Measurements from ENCODE around the gene ARVCF.
A peak's percentile ranks its signal among the peaks of the same experiment; 100 is the strongest.

ARVCF gene

GRCh38 chr22:19997561-19998231 is 18.9 kb downstream of the ARVCF start:
- DNase-seq: no peak

- no peak for DNase-seq
These were observed 19.8 kb downstream of the ARVCF start for GRCh38 chr22:19996694-19997384.

- DNase-seq: no peak
These were observed 20.8 kb downstream of the ARVCF start for GRCh38 chr22:19995611-19996339.

- DNase-seq: no peak
These were observed 21.6 kb downstream of the ARVCF start for GRCh38 chr22:19994851-19995610.

GRCh38 chr22:19993926-19994325 is 22.7 kb downstream of the ARVCF start:
- no peak for DNase-seq

- no peak for DNase-seq
These were observed 23.7 kb downstream of the ARVCF start for GRCh38 chr22:19992921-19993355.

GRCh38 chr22:19992481-19992911 is 24.1 kb downstream of the ARVCF start:
- DNase-seq: no peak

GRCh38 chr22:19991645-19992451 is 24.8 kb downstream of the ARVCF start:
- DNase-seq: peak; percentile 33

GRCh38 chr22:19991395-19991644 is 25.3 kb downstream of the ARVCF start:
- DNase-seq: no peak

GRCh38 chr22:19990609-19991394 is 25.8 kb downstream of the ARVCF start:
- no peak for DNase-seq

- DNase-seq: no peak
These were observed 26.4 kb downstream of the ARVCF start for GRCh38 chr22:19990188-19990587.

- no peak for DNase-seq
These were observed 26.9 kb downstream of the ARVCF start for GRCh38 chr22:19989725-19990067.

GRCh38 chr22:19988965-19989724 is 27.5 kb downstream of the ARVCF start:
- DNase-seq: no peak

GRCh38 chr22:19988331-19988808 is 28.3 kb downstream of the ARVCF start:
- no peak for DNase-seq

GRCh38 chr22:19987394-19988306 is 29.0 kb downstream of the ARVCF start:
- peak; percentile 5 for DNase-seq

- DNase-seq: peak; percentile 13
These were observed 29.9 kb downstream of the ARVCF start for GRCh38 chr22:19986410-19987341.

- DNase-seq: no peak
These were observed 30.6 kb downstream of the ARVCF start for GRCh38 chr22:19986011-19986409.

All from SHP77 treated with DMSO at 0.1 percent for 48 hours (cell line).